GM23338 (cell line): ENCODE results near the gene MTFR1L. TPM values are rescaled to one million over a fixed set of nuclear protein-coding genes. Genes with fewer than 3 reads are reported as not detected.
A peak's percentile ranks its signal among the peaks of the same experiment; 100 is the strongest.

Source experiments
- ATAC-seq: fragments of 200-7000 bp; cut with Tn5 transposase; 3 replicates; pipeline ENCODE4 v1.9.1; 2020
- DNase-seq: peaks from one replicate; pipeline ENCODE4 v3.0.0-alpha.2; 2015; ENCODE audit warnings: low spot score
- H2AFZ ChIP-seq: fragments of 200-600 bp; sonication (generic); 2 replicates; pipeline ENCODE4 v1.8.0; 2016; ENCODE audit warnings: antibody characterized with exemption, mild to moderate bottlenecking, moderate library complexity
- H3F3A ChIP-seq: fragments of 200-600 bp; sonication (generic); replicated peaks from 2 replicates; pipeline ENCODE4 v1.8.0; 2017; ENCODE audit warnings: antibody characterized with exemption, mixed run types, low read depth
- H3K27ac ChIP-seq: fragments of 200-600 bp; sonication (generic); 2 replicates; pipeline ENCODE4 v1.6.1; 2016; ENCODE audit warnings: low read depth
- H3K27me3 ChIP-seq: fragments of 200-600 bp; sonication (generic); 2 replicates; pipeline ENCODE4 v1.8.0; 2016; ENCODE audit warnings: mild to moderate bottlenecking, mixed run types, moderate library complexity; ENCODE audit not compliant: insufficient read depth
- H3K36me3 ChIP-seq: fragments of 200-600 bp; sonication (generic); 2 replicates; pipeline ENCODE4 v1.8.0; 2016; ENCODE audit warnings: mild to moderate bottlenecking; ENCODE audit not compliant: insufficient read depth
- H3K4me1 ChIP-seq: fragments of 200-600 bp; sonication (generic); 2 replicates; pipeline ENCODE4 v1.8.0; 2016; ENCODE audit warnings: mild to moderate bottlenecking, moderate library complexity; ENCODE audit not compliant: insufficient read depth
- H3K4me2 ChIP-seq: fragments of 200-600 bp; sonication (generic); 2 replicates; pipeline ENCODE4 v1.7.1; 2017; ENCODE audit warnings: mixed run types
- H3K4me3 ChIP-seq: fragments of 200-600 bp; sonication (generic); 2 replicates; pipeline ENCODE4 v1.6.1; 2016; ENCODE audit warnings: mixed run types
- H3K79me2 ChIP-seq: fragments of 200-600 bp; sonication (generic); replicated peaks from 2 replicates; pipeline ENCODE4 v1.8.0; 2017; ENCODE audit warnings: mild to moderate bottlenecking; ENCODE audit not compliant: insufficient read depth
- H3K9me2 ChIP-seq: fragments of 200-600 bp; sonication (generic); 2 replicates; pipeline ENCODE4 v1.8.0; 2017; ENCODE audit not compliant: insufficient read depth
- H4K20me1 ChIP-seq: fragments of 200-600 bp; sonication (generic); replicated peaks from 2 replicates; pipeline ENCODE4 v1.8.0; 2017; ENCODE audit warnings: mild to moderate bottlenecking; ENCODE audit not compliant: insufficient read depth
- H3K27ac Mint-ChIP-seq: 2 replicates; pipeline ENCODE4 v1.8.0; 2020; ENCODE audit warnings: inconsistent platforms, mild to moderate bottlenecking, moderate library complexity, mixed read lengths
- H3K27me3 Mint-ChIP-seq: 3 replicates; pipeline ENCODE4 v1.8.0; 2022; ENCODE audit warnings: low read depth, mild to moderate bottlenecking, moderate library complexity, mixed read lengths, inconsistent platforms; ENCODE audit not compliant: insufficient read depth, poor library complexity
- H3K36me3 Mint-ChIP-seq: 3 replicates; pipeline ENCODE4 v1.8.0; 2021; ENCODE audit warnings: low read depth, mild to moderate bottlenecking, inconsistent platforms, moderate library complexity, mixed read lengths
- H3K4me1 Mint-ChIP-seq: 3 replicates; pipeline ENCODE4 v1.8.0; 2020; ENCODE audit warnings: mild to moderate bottlenecking, inconsistent platforms, mixed read lengths
- H3K4me3 Mint-ChIP-seq: 3 replicates; pipeline ENCODE4 v1.8.0; 2021; ENCODE audit warnings: moderate library complexity, mild to moderate bottlenecking, inconsistent platforms, mixed read lengths
- H3K9me3 Mint-ChIP-seq: 3 replicates; pipeline ENCODE4 v1.8.0; 2020; ENCODE audit warnings: moderate library complexity, mild to moderate bottlenecking, inconsistent platforms, mixed read lengths
- CREB1 ChIP-seq: fragments of 250-450 bp; sonication (Bioruptor Pico); IDR thresholded peaks from 2 replicates; pipeline ENCODE4 v1.5.0; 2020; ENCODE audit warnings: low read depth, mild to moderate bottlenecking, moderate library complexity
- EZH2 ChIP-seq: fragments of 200-600 bp; sonication (generic); IDR thresholded peaks from one replicate; pipeline ENCODE4 v1.8.0; 2017; ENCODE audit warnings: antibody characterized with exemption, mild to moderate bottlenecking, low read depth; ENCODE audit not compliant: unreplicated experiment
- EZH2phosphoT487 ChIP-seq: fragments of 200-600 bp; sonication (generic); IDR thresholded peaks from one replicate; pipeline ENCODE4 v1.8.1; 2018; ENCODE audit warnings: antibody characterized with exemption; ENCODE audit not compliant: unreplicated experiment
- JUNB ChIP-seq: IDR thresholded peaks from one replicate; pipeline ENCODE4 v1.6.1; 2016; ENCODE audit warnings: antibody characterized with exemption; ENCODE audit not compliant: unreplicated experiment
- NANOG ChIP-seq: IDR thresholded peaks from 2 replicates; pipeline ENCODE4 v1.6.1; 2016; ENCODE audit warnings: antibody characterized with exemption, borderline replicate concordance
- POLR2AphosphoS5 ChIP-seq: IDR thresholded peaks from 2 replicates; pipeline ENCODE4 v1.6.1; 2016; ENCODE audit warnings: antibody characterized with exemption, low read depth
- STAT1 ChIP-seq: IDR thresholded peaks from one replicate; pipeline ENCODE4 v1.6.1; 2016; ENCODE audit warnings: antibody characterized with exemption; ENCODE audit not compliant: unreplicated experiment
- ZNF114 ChIP-seq: fragments of 250-450 bp; sonication (Bioruptor Pico); IDR thresholded peaks from 2 replicates; pipeline ENCODE4 v1.5.0; 2020; ENCODE audit warnings: mild to moderate bottlenecking, moderate library complexity
- ZNF331 ChIP-seq: fragments of 250-450 bp; sonication (Bioruptor Pico); IDR thresholded peaks from 2 replicates; pipeline ENCODE4 v1.5.0; 2020; ENCODE audit warnings: low read depth, mild to moderate bottlenecking, moderate library complexity
- polyA plus RNA-seq: library from polyadenylated mRNA; unstranded; fragments of >200 nt; fragmentation: Nextera tagmentation; extraction: Ambion mirVana; gene quantifications from 2 replicates; pipeline ENCODE4 v1.2.1, GENCODE V29; 2016
- total RNA-seq: library from RNA; depleted of rRNA; stranded (reverse); fragments of >200 nt; shearing (Covaris generic); gene quantifications from 2 replicates; pipeline ENCODE4 v1.2.3, GENCODE V29; 2014
- TF ChIP-seq, protein P1 (sequence below), 2 experiments: fragments of 200-600 bp in 1 of 2; sonication (generic) in 1 of 2; conservative IDR thresholded peaks; 2 replicates each; pipeline versions ENCODE4 v1.5.1 to v1.6.1; 2016 to 2017; ENCODE audit warnings: antibody characterized with exemption in 2 of 2, low read depth in 2 of 2, mild to moderate bottlenecking in 2 of 2, moderate library complexity in 1 of 2
- TF ChIP-seq, protein P2 (sequence below): IDR thresholded peaks from 2 replicates; pipeline ENCODE4 v1.6.1; 2016; ENCODE audit warnings: antibody characterized with exemption
- TF ChIP-seq, protein P3 (sequence below): fragments of 250-450 bp; sonication (Bioruptor Pico); IDR thresholded peaks from 2 replicates; pipeline ENCODE4 v1.5.0; 2020; ENCODE audit warnings: mild to moderate bottlenecking, moderate library complexity
- TF ChIP-seq, protein P4 (sequence below): IDR thresholded peaks from one replicate; pipeline ENCODE4 v1.6.1; 2018; ENCODE audit warnings: antibody characterized with exemption; ENCODE audit not compliant: unreplicated experiment

Gene MTFR1L
- total and polyA plus RNA-seq, 2 experiments from 2014 or later, result 14.8 to 22.7 TPM

DNA sequence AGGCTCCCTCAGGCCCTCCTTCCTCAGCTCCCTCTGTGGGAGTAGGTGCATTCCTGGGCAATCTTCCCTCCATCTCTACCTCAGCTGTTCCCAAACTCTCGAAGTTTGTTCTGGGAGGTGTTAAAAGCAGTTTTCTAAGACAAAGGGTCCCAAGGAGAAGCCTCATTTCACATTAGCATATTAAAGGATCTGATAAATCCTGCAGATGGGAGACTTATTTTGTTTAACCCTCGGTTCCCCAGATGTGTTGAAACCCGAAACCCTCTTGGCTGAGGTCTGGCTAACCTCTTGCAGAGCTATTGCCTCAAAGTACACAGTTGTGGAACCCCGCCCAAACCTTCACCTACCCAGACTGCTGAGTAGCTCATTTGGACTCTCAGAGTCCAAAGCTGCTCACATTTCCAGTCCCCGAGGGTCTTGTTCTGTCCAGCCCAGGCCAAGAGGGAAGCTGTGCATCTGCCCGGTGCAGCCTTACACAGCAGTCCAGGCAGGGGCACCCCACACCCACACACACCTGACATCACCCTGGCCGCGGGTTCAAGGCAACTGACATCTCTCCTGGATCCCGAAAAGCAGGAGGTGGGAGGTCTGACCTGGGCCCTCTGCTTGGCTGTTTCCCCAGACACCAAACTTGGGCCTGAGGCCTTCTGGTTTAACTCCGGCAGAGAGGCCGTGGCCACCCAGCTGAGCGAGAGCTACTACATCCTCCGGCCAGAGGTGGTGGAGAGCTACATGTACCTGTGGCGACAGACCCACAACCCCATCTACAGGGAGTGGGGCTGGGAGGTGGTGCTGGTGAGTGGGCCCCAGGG is 39.2 kb upstream of the MTFR1L start:
- Mint-ChIP-seq H3K27me3 (peaks cover 18% of the 10 kb centered on the region), H3K4me3 (peak overlapping the region; percentile 35; the same call in 1 of the 3 replicates), H3K27ac (peak overlapping the region; percentile 40; the same call in 1 of the 2 replicates), H3K9me3 (no peaks in the 10 kb centered on the region), H3K36me3 (no peaks in the 10 kb centered on the region), H3K4me1 (peaks cover 52% of the 10 kb centered on the region)
- Histone ChIP-seq H4K20me1 (no peaks in the 10 kb centered on the region), H3K36me3 (no peaks in the 10 kb centered on the region), H3K27ac (no peak overlapping the region), H3K9me2 (no peaks in the 10 kb centered on the region), H3K4me2 (peak overlapping the region; percentile 56), H3K4me1 (peaks cover 19% of the 10 kb centered on the region), H3F3A (peaks cover 7% of the 10 kb centered on the region), H3K27me3 (no peaks in the 10 kb centered on the region), H2AFZ (no peak overlapping the region), H3K4me3 (no peak overlapping the region), H3K79me2 (no peaks in the 10 kb centered on the region)
- DNase-seq, result peak; percentile 77
- ATAC-seq, result peak; percentile 75
- no peak for TF ChIP-seq POLR2AphosphoS5
- TF ChIP-seq ZNF331 (CRISPR knock-in tag), result no peak
- TF ChIP-seq, protein P1, sequence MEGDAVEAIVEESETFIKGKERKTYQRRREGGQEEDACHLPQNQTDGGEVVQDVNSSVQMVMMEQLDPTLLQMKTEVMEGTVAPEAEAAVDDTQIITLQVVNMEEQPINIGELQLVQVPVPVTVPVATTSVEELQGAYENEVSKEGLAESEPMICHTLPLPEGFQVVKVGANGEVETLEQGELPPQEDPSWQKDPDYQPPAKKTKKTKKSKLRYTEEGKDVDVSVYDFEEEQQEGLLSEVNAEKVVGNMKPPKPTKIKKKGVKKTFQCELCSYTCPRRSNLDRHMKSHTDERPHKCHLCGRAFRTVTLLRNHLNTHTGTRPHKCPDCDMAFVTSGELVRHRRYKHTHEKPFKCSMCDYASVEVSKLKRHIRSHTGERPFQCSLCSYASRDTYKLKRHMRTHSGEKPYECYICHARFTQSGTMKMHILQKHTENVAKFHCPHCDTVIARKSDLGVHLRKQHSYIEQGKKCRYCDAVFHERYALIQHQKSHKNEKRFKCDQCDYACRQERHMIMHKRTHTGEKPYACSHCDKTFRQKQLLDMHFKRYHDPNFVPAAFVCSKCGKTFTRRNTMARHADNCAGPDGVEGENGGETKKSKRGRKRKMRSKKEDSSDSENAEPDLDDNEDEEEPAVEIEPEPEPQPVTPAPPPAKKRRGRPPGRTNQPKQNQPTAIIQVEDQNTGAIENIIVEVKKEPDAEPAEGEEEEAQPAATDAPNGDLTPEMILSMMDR (conservative IDR thresholded peaks at IDR 0.05; ENCODE audit: low read depth in 2 of 2), result no peak
- TF ChIP-seq STAT1, result no peak
- TF ChIP-seq, protein P2, sequence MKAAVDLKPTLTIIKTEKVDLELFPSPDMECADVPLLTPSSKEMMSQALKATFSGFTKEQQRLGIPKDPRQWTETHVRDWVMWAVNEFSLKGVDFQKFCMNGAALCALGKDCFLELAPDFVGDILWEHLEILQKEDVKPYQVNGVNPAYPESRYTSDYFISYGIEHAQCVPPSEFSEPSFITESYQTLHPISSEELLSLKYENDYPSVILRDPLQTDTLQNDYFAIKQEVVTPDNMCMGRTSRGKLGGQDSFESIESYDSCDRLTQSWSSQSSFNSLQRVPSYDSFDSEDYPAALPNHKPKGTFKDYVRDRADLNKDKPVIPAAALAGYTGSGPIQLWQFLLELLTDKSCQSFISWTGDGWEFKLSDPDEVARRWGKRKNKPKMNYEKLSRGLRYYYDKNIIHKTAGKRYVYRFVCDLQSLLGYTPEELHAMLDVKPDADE, result no peak
- TF ChIP-seq, protein P3, sequence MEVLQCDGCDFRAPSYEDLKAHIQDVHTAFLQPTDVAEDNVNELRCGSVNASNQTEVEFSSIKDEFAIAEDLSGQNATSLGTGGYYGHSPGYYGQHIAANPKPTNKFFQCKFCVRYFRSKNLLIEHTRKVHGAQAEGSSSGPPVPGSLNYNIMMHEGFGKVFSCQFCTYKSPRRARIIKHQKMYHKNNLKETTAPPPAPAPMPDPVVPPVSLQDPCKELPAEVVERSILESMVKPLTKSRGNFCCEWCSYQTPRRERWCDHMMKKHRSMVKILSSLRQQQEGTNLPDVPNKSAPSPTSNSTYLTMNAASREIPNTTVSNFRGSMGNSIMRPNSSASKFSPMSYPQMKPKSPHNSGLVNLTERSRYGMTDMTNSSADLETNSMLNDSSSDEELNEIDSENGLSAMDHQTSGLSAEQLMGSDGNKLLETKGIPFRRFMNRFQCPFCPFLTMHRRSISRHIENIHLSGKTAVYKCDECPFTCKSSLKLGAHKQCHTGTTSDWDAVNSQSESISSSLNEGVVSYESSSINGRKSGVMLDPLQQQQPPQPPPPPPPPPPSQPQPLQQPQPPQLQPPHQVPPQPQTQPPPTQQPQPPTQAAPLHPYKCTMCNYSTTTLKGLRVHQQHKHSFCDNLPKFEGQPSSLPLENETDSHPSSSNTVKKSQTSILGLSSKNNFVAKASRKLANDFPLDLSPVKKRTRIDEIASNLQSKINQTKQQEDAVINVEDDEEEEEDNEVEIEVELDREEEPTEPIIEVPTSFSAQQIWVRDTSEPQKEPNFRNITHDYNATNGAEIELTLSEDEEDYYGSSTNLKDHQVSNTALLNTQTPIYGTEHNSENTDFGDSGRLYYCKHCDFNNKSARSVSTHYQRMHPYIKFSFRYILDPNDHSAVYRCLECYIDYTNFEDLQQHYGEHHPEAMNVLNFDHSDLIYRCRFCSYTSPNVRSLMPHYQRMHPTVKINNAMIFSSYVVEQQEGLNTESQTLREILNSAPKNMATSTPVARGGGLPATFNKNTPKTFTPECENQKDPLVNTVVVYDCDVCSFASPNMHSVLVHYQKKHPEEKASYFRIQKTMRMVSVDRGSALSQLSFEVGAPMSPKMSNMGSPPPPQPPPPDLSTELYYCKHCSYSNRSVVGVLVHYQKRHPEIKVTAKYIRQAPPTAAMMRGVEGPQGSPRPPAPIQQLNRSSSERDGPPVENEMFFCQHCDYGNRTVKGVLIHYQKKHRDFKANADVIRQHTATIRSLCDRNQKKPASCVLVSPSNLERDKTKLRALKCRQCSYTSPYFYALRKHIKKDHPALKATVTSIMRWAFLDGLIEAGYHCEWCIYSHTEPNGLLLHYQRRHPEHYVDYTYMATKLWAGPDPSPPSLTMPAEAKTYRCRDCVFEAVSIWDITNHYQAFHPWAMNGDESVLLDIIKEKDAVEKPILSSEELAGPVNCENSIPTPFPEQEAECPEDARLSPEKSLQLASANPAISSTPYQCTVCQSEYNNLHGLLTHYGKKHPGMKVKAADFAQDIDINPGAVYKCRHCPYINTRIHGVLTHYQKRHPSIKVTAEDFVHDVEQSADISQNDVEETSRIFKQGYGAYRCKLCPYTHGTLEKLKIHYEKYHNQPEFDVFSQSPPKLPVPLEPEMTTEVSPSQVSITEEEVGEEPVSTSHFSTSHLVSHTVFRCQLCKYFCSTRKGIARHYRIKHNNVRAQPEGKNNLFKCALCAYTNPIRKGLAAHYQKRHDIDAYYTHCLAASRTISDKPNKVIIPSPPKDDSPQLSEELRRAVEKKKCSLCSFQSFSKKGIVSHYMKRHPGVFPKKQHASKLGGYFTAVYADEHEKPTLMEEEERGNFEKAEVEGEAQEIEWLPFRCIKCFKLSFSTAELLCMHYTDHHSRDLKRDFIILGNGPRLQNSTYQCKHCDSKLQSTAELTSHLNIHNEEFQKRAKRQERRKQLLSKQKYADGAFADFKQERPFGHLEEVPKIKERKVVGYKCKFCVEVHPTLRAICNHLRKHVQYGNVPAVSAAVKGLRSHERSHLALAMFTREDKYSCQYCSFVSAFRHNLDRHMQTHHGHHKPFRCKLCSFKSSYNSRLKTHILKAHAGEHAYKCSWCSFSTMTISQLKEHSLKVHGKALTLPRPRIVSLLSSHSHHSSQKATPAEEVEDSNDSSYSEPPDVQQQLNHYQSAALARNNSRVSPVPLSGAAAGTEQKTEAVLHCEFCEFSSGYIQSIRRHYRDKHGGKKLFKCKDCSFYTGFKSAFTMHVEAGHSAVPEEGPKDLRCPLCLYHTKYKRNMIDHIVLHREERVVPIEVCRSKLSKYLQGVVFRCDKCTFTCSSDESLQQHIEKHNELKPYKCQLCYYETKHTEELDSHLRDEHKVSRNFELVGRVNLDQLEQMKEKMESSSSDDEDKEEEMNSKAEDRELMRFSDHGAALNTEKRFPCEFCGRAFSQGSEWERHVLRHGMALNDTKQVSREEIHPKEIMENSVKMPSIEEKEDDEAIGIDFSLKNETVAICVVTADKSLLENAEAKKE (CRISPR knock-in tag), result no peak
- TF ChIP-seq ZNF114 (CRISPR knock-in tag), result no peak
- TF ChIP-seq, protein P4, sequence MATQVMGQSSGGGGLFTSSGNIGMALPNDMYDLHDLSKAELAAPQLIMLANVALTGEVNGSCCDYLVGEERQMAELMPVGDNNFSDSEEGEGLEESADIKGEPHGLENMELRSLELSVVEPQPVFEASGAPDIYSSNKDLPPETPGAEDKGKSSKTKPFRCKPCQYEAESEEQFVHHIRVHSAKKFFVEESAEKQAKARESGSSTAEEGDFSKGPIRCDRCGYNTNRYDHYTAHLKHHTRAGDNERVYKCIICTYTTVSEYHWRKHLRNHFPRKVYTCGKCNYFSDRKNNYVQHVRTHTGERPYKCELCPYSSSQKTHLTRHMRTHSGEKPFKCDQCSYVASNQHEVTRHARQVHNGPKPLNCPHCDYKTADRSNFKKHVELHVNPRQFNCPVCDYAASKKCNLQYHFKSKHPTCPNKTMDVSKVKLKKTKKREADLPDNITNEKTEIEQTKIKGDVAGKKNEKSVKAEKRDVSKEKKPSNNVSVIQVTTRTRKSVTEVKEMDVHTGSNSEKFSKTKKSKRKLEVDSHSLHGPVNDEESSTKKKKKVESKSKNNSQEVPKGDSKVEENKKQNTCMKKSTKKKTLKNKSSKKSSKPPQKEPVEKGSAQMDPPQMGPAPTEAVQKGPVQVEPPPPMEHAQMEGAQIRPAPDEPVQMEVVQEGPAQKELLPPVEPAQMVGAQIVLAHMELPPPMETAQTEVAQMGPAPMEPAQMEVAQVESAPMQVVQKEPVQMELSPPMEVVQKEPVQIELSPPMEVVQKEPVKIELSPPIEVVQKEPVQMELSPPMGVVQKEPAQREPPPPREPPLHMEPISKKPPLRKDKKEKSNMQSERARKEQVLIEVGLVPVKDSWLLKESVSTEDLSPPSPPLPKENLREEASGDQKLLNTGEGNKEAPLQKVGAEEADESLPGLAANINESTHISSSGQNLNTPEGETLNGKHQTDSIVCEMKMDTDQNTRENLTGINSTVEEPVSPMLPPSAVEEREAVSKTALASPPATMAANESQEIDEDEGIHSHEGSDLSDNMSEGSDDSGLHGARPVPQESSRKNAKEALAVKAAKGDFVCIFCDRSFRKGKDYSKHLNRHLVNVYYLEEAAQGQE, result no peak
- no peak for TF ChIP-seq NANOG
- TF ChIP-seq EZH2phosphoT487, result no peak
- TF ChIP-seq CREB1, result no peak
- no peak for TF ChIP-seq JUNB
- TF ChIP-seq EZH2, result no peak
